Osteoblast (primary cell): ENCODE results near the gene SPEN. TPM values are rescaled to one million over a fixed set of nuclear protein-coding genes. Genes with fewer than 3 reads are reported as not detected.

Source experiments
- DNase-seq: peaks from one replicate; pipeline ENCODE4 v3.0.0; 2011; ENCODE audit warnings: low spot score, mixed read lengths; ENCODE audit not compliant: insufficient read length; ENCODE audit errors: missing footprints
- H2AFZ ChIP-seq: 2 replicates; pipeline ENCODE4 v1.6.0; 2011; ENCODE audit warnings: mild to moderate bottlenecking, low read length
- H3K27ac ChIP-seq: 2 replicates; pipeline ENCODE4 v1.5.1; 2011; ENCODE audit warnings: mild to moderate bottlenecking, low read depth, low read length, moderate library complexity
- H3K27me3 ChIP-seq: 2 replicates; pipeline ENCODE4 v1.6.0; 2012; ENCODE audit warnings: mild to moderate bottlenecking, control low read depth, inconsistent platforms, low read length, moderate library complexity; ENCODE audit not compliant: insufficient read depth
- H3K36me3 ChIP-seq: 2 replicates; pipeline ENCODE4 v1.5.1; 2011; ENCODE audit warnings: mild to moderate bottlenecking, low read length, control low read depth, moderate library complexity; ENCODE audit not compliant: insufficient read depth
- H3K4me1 ChIP-seq: 2 replicates; pipeline ENCODE4 v1.5.1; 2011; ENCODE audit warnings: mild to moderate bottlenecking, low read length, control low read depth, moderate library complexity; ENCODE audit not compliant: insufficient read depth
- H3K4me2 ChIP-seq: 2 replicates; pipeline ENCODE4 v1.6.0; 2011; ENCODE audit warnings: mild to moderate bottlenecking, low read length; ENCODE audit not compliant: insufficient read depth
- H3K4me3 ChIP-seq: fragments of 200-600 bp; sonication (generic); 3 replicates; pipeline ENCODE4 v1.5.1; 2012; ENCODE audit warnings: mild to moderate bottlenecking, low read length, inconsistent platforms; ENCODE audit not compliant: insufficient read depth
- H3K79me2 ChIP-seq: 2 replicates; pipeline ENCODE4 v1.6.0; 2012; ENCODE audit warnings: mild to moderate bottlenecking, low read length, control low read depth, inconsistent platforms; ENCODE audit not compliant: insufficient read depth
- H3K9me3 ChIP-seq: 2 replicates; pipeline ENCODE4 v1.5.1; 2011; ENCODE audit warnings: low read depth, low read length, control low read depth
- H4K20me1 ChIP-seq: 2 replicates; pipeline ENCODE4 v1.6.0; 2012; ENCODE audit warnings: mild to moderate bottlenecking, low read length, control low read depth; ENCODE audit not compliant: insufficient read depth
- CTCF ChIP-seq: IDR thresholded peaks from 2 replicates; pipeline ENCODE4 v1.5.1; 2011; ENCODE audit warnings: mild to moderate bottlenecking, low read depth, low read length, moderate library complexity; ENCODE audit errors: extremely low read depth
- total RNA-seq: library from RNA; depleted of rRNA; stranded (reverse); fragments of >200 nt; gene quantifications from 2 replicates; pipeline ENCODE4 v1.2.3, GENCODE V29; 2012

The SPEN gene
- total RNA-seq, 1 donor = 21.0 TPM

GRCh38 chr1:15943328-15943991 lies 96.0 kb downstream of the SPEN start:
- H3K27me3 ChIP-seq = no peaks in the 10 kb centered on the region
- H3K4me2 ChIP-seq = no peak overlapping the region
- peaks cover 14% of the 10 kb centered on the region for H4K20me1 ChIP-seq
- DNase-seq = peak; percentile 66
- no peak for TF ChIP-seq CTCF
- peaks cover 18% of the 10 kb centered on the region for H3K4me1 ChIP-seq
- H3K4me3 ChIP-seq = no peak overlapping the region
- H3K36me3 ChIP-seq = peaks cover 79% of the 10 kb centered on the region
- H3K27ac ChIP-seq = no peak overlapping the region
- no peak overlapping the region for H2AFZ ChIP-seq
- peaks cover 29% of the 10 kb centered on the region for H3K79me2 ChIP-seq
- H3K9me3 ChIP-seq = no peaks in the 10 kb centered on the region

GRCh38 chr1:15943992-15944307 lies 96.4 kb downstream of the SPEN start:
- peak; percentile 66 for DNase-seq
- Histone ChIP-seq H3K27me3 (no peaks in the 10 kb centered on the region), H2AFZ (no peak overlapping the region), H3K4me1 (peaks cover 23% of the 10 kb centered on the region), H3K4me3 (no peak overlapping the region), H4K20me1 (peaks cover 14% of the 10 kb centered on the region), H3K9me3 (no peaks in the 10 kb centered on the region), H3K36me3 (peaks cover 74% of the 10 kb centered on the region), H3K79me2 (peaks cover 29% of the 10 kb centered on the region), H3K4me2 (no peak overlapping the region), H3K27ac (no peak overlapping the region)
- TF ChIP-seq CTCF = no peak

GRCh38 chr1:15944308-15945010 lies 97.0 kb downstream of the SPEN start:
- H4K20me1 ChIP-seq = peaks cover 14% of the 10 kb centered on the region
- H3K4me2 ChIP-seq = no peak overlapping the region
- H3K79me2 ChIP-seq = peaks cover 29% of the 10 kb centered on the region
- no peak overlapping the region for H3K27ac ChIP-seq
- no peak overlapping the region for H2AFZ ChIP-seq
- DNase-seq = peak; percentile 69
- no peak for TF ChIP-seq CTCF
- peaks cover 23% of the 10 kb centered on the region for H3K4me1 ChIP-seq
- no peaks in the 10 kb centered on the region for H3K27me3 ChIP-seq
- no peaks in the 10 kb centered on the region for H3K9me3 ChIP-seq
- H3K36me3 ChIP-seq = peaks cover 70% of the 10 kb centered on the region
- no peak overlapping the region for H3K4me3 ChIP-seq

- TF ChIP-seq CTCF = no peak
- Histone ChIP-seq H3K4me3 (no peak overlapping the region), H3K79me2 (peaks cover 29% of the 10 kb centered on the region), H4K20me1 (peaks cover 14% of the 10 kb centered on the region), H3K4me1 (peaks cover 26% of the 10 kb centered on the region), H3K27me3 (no peaks in the 10 kb centered on the region), H2AFZ (no peak overlapping the region), H3K36me3 (peaks cover 65% of the 10 kb centered on the region), H3K27ac (no peak overlapping the region), H3K4me2 (no peak overlapping the region), H3K9me3 (no peaks in the 10 kb centered on the region)
- peak; percentile 78 for DNase-seq
These were observed 97.7 kb downstream of the SPEN start for GRCh38 chr1:15945011-15945831.
